ENCODE measurements around the gene COX4I1. TPM values are rescaled to one million over a fixed set of nuclear protein-coding genes. Genes with fewer than 3 reads are reported as not detected.

COX4I1 gene
- total RNA-seq, 1 experiment from 2014 or later, result 814 TPM

GRCh38 chr16:85759631-85760419 is 39.7 kb upstream of the COX4I1 start:
- peak in 1 of 2 experiments; percentile 66 for DNase-seq
- Mint-ChIP-seq H3K9me3 (ENCODE audit: unreplicated experiment) (no peaks in the 10 kb centered on the region), H3K27me3 (ENCODE audit: insufficient read depth, unreplicated experiment) (peaks cover 15% of the 10 kb centered on the region), H3K4me1 (ENCODE audit: low read depth, unreplicated experiment) (no peaks in the 10 kb centered on the region), H3K36me3 (ENCODE audit: insufficient read depth, unreplicated experiment) (no peaks in the 10 kb centered on the region), H3K4me3 (ENCODE audit: unreplicated experiment) (no peak overlapping the region), H3K27ac (ENCODE audit: unreplicated experiment) (no peak overlapping the region)
- Histone ChIP-seq H3K36me3 (ENCODE audit: control insufficient read depth, insufficient read depth, low read length) (no peaks in the 10 kb centered on the region), H3K4me3 (ENCODE audit: low read depth, low read length) (no peak overlapping the region), H3K27me3 (replicated peaks; ENCODE audit: control insufficient read depth, insufficient read depth, low read length) (no peaks in the 10 kb centered on the region), H3K4me1 (no peaks in the 10 kb centered on the region), H3K9me3 (no peaks in the 10 kb centered on the region)
- CTCF ChIA-PET, result interaction anchor here (0.5 to 1.4 kb wide), 4 partner anchors 8 to 83 kb away, joined by 3 to 6 read pairs (median 3); no protein-coding TSS in a partner anchor
- POLR2A ChIA-PET, result no interaction called here
- no TSS peak for BruUV-seq (replicated peaks)
- intact Hi-C loops (cut with micrococcal nuclease; ENCODE audit: unreplicated experiment), result no loop called here
- peak; percentile 77 to 81 for TF ChIP-seq CTCF (IDR thresholded peaks at IDR 0.05; ENCODE audit: insufficient read depth in 1 of 2, low read depth in 1 of 2, low read length in 1 of 2, severe bottlenecking in 1 of 2, unreplicated experiment in 1 of 2)

- BruUV-seq (replicated peaks), result no TSS peak
- no peak for TF ChIP-seq CTCF (IDR thresholded peaks at IDR 0.05; ENCODE audit: insufficient read depth in 1 of 2, low read depth in 1 of 2, low read length in 1 of 2, severe bottlenecking in 1 of 2, unreplicated experiment in 1 of 2)
- Mint-ChIP-seq H3K27me3 (ENCODE audit: insufficient read depth, unreplicated experiment) (peaks cover 15% of the 10 kb centered on the region), H3K4me3 (ENCODE audit: unreplicated experiment) (no peak overlapping the region), H3K9me3 (ENCODE audit: unreplicated experiment) (no peaks in the 10 kb centered on the region), H3K36me3 (ENCODE audit: insufficient read depth, unreplicated experiment) (no peaks in the 10 kb centered on the region), H3K4me1 (ENCODE audit: low read depth, unreplicated experiment) (no peaks in the 10 kb centered on the region), H3K27ac (ENCODE audit: unreplicated experiment) (no peak overlapping the region)
- H3K36me3 ChIP-seq (ENCODE audit: control insufficient read depth, insufficient read depth, low read length), result no peaks in the 10 kb centered on the region
- intact Hi-C loops (cut with micrococcal nuclease; ENCODE audit: unreplicated experiment), result no loop called here
- ChIA-PET POLR2A (no interaction called here), CTCF (interaction anchor here (0.5 kb wide), 1 partner anchor 24 kb away, joined by 5 read pairs; no protein-coding TSS in a partner anchor)
- H3K27me3 ChIP-seq (replicated peaks; ENCODE audit: control insufficient read depth, insufficient read depth, low read length), result no peaks in the 10 kb centered on the region; the same call in 1 of the 2 replicates
- no peak overlapping the region for H3K4me3 ChIP-seq (ENCODE audit: low read depth, low read length)
- H3K9me3 ChIP-seq, result no peaks in the 10 kb centered on the region
- H3K4me1 ChIP-seq, result no peaks in the 10 kb centered on the region
- DNase-seq, result no peak
Measured at GRCh38 chr16:85761861-85762260, 37.6 kb upstream of the COX4I1 start.

- no peaks in the 10 kb centered on the region for H3K9me3 Mint-ChIP-seq (ENCODE audit: unreplicated experiment)
- no peaks in the 10 kb centered on the region for H3K4me1 Mint-ChIP-seq (ENCODE audit: low read depth, unreplicated experiment)
- no peak for DNase-seq
Measured at GRCh38 chr16:85762970-85763369, 36.5 kb upstream of the COX4I1 start.

More at GRCh38 chr16:85762970-85763369, 36.5 kb upstream of the COX4I1 start:
- intact Hi-C loops (cut with micrococcal nuclease; ENCODE audit: unreplicated experiment), result no loop called here
- Mint-ChIP-seq H3K27me3 (ENCODE audit: insufficient read depth, unreplicated experiment) (peaks cover 15% of the 10 kb centered on the region), H3K36me3 (ENCODE audit: insufficient read depth, unreplicated experiment) (peaks cover 5% of the 10 kb centered on the region), H3K27ac (ENCODE audit: unreplicated experiment) (no peak overlapping the region), H3K4me3 (ENCODE audit: unreplicated experiment) (no peak overlapping the region)
- Histone ChIP-seq H3K36me3 (ENCODE audit: control insufficient read depth, insufficient read depth, low read length) (no peaks in the 10 kb centered on the region), H3K4me3 (ENCODE audit: low read depth, low read length) (no peak overlapping the region), H3K4me1 (no peaks in the 10 kb centered on the region), H3K27me3 (replicated peaks; ENCODE audit: control insufficient read depth, insufficient read depth, low read length) (no peaks in the 10 kb centered on the region; the same call in 1 of the 2 replicates), H3K9me3 (no peaks in the 10 kb centered on the region)
- ChIA-PET CTCF (no interaction called here), POLR2A (no interaction called here)
- BruUV-seq (replicated peaks), result no TSS peak
- no peak for TF ChIP-seq CTCF (IDR thresholded peaks at IDR 0.05; ENCODE audit: insufficient read depth in 1 of 2, low read depth in 1 of 2, low read length in 1 of 2, severe bottlenecking in 1 of 2, unreplicated experiment in 1 of 2)
